Measurements from ENCODE around the gene ARHGAP20. TPM values are rescaled to one million over a fixed set of nuclear protein-coding genes. Genes with fewer than 3 reads are reported as not detected.

The ARHGAP20 gene
- total RNA-seq, 1 donor, result 2.2 TPM

DNA sequence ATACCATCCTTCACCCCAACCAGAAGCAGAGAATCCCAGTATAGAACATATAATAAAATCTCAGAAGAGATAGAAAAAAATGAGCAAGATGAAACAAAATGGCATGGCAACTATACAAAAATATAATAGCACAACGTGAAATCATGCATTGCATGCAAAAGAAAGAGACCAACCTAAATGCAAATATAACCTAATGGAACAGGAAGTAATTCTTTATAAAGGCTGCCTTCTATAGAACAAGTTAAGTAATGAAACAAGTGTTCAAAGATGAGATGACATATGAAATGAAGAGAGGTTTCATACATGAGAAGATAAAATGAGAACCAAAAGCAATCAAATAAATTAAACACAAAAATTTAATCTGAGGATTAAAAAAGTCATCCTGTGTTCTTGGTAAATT, 18.5 kb upstream of the ARHGAP20 start:
- H3K27me3 ChIP-seq (ENCODE audit: insufficient read depth, low read length), result no peaks in the 10 kb centered on the region
- TF ChIP-seq, protein P1, sequence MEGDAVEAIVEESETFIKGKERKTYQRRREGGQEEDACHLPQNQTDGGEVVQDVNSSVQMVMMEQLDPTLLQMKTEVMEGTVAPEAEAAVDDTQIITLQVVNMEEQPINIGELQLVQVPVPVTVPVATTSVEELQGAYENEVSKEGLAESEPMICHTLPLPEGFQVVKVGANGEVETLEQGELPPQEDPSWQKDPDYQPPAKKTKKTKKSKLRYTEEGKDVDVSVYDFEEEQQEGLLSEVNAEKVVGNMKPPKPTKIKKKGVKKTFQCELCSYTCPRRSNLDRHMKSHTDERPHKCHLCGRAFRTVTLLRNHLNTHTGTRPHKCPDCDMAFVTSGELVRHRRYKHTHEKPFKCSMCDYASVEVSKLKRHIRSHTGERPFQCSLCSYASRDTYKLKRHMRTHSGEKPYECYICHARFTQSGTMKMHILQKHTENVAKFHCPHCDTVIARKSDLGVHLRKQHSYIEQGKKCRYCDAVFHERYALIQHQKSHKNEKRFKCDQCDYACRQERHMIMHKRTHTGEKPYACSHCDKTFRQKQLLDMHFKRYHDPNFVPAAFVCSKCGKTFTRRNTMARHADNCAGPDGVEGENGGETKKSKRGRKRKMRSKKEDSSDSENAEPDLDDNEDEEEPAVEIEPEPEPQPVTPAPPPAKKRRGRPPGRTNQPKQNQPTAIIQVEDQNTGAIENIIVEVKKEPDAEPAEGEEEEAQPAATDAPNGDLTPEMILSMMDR (IDR thresholded peaks at IDR 0.05; ENCODE audit: extremely low read depth, low read depth, low read length), result no peak
- no peak overlapping the region for H2AFZ ChIP-seq (ENCODE audit: low read length)
- H3K79me2 ChIP-seq (ENCODE audit: insufficient read depth, low read length), result no peaks in the 10 kb centered on the region
- no peak overlapping the region for H3K4me2 ChIP-seq (ENCODE audit: insufficient read depth, low read length)
- H3K9me3 ChIP-seq (ENCODE audit: low read depth, low read length), result no peaks in the 10 kb centered on the region
- H4K20me1 ChIP-seq (ENCODE audit: insufficient read depth, low read length), result no peaks in the 10 kb centered on the region
- no peak overlapping the region for H3K27ac ChIP-seq (ENCODE audit: low read depth, low read length)
- no peaks in the 10 kb centered on the region for H3K36me3 ChIP-seq (ENCODE audit: insufficient read depth, low read length)
- no peak for DNase-seq (ENCODE audit: insufficient read length, low spot score, missing footprints)
- no peak overlapping the region for H3K4me3 ChIP-seq (ENCODE audit: insufficient read depth, low read length)
- H3K4me1 ChIP-seq (ENCODE audit: insufficient read depth, low read length), result no peaks in the 10 kb centered on the region

DNA sequence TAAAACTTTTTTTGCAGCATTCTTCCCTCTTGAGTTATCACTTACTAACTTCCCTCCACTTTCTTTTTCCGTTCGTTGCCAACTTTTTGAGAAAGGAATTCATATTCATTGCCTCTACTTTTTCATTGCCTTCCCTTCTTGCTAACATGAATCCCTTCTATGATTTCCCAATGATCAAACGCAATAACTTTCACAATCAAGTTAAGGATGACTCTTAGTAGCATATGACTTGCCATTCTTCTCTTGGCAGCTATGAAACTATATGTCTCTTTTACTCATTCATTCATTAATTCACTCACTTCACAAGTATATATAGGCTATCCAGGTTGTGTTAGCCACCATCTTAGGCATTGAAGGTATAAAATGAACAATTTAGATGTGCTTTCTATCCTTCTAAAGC, 16.6 kb upstream of the ARHGAP20 start:
- DNase-seq (ENCODE audit: insufficient read length, low spot score, missing footprints), result no peak
- no peaks in the 10 kb centered on the region for H3K27me3 ChIP-seq (ENCODE audit: insufficient read depth, low read length)
- TF ChIP-seq, protein P1 (IDR thresholded peaks at IDR 0.05; ENCODE audit: extremely low read depth, low read depth, low read length), result no peak
- H3K27ac ChIP-seq (ENCODE audit: low read depth, low read length), result no peak overlapping the region
- H4K20me1 ChIP-seq (ENCODE audit: insufficient read depth, low read length), result no peaks in the 10 kb centered on the region
- H2AFZ ChIP-seq (ENCODE audit: low read length), result no peak overlapping the region
- H3K4me1 ChIP-seq (ENCODE audit: insufficient read depth, low read length), result no peaks in the 10 kb centered on the region
- no peaks in the 10 kb centered on the region for H3K36me3 ChIP-seq (ENCODE audit: insufficient read depth, low read length)
- H3K79me2 ChIP-seq (ENCODE audit: insufficient read depth, low read length), result no peaks in the 10 kb centered on the region
- H3K4me2 ChIP-seq (ENCODE audit: insufficient read depth, low read length), result no peak overlapping the region
- H3K4me3 ChIP-seq (ENCODE audit: insufficient read depth, low read length), result no peak overlapping the region
- no peaks in the 10 kb centered on the region for H3K9me3 ChIP-seq (ENCODE audit: low read depth, low read length)

DNA sequence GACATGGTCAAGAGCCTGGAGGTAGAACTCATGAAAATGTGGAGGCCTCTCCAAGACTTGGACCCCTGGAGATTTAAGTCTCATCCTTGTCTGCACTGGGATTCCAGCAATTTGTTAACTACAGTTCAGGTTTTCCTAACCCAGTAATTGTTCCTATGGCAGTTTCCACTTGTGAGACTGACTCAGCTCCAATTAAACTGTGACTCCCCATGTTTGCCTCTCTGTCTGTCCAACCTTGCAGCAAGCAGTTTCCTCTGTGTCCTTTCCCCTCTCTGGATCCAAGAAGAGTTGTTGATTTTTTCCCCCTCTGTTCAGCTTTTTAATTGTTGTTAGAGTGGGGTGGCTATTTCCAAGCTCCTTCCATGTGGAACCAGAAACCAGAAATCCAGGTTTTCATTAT, 16.2 kb upstream of the ARHGAP20 start:
- no peak overlapping the region for H2AFZ ChIP-seq (ENCODE audit: low read length)
- H3K4me1 ChIP-seq (ENCODE audit: insufficient read depth, low read length), result no peaks in the 10 kb centered on the region
- no peak overlapping the region for H3K27ac ChIP-seq (ENCODE audit: low read depth, low read length)
- no peak overlapping the region for H3K4me3 ChIP-seq (ENCODE audit: insufficient read depth, low read length)
- H3K27me3 ChIP-seq (ENCODE audit: insufficient read depth, low read length), result no peaks in the 10 kb centered on the region
- no peaks in the 10 kb centered on the region for H3K36me3 ChIP-seq (ENCODE audit: insufficient read depth, low read length)
- no peaks in the 10 kb centered on the region for H3K79me2 ChIP-seq (ENCODE audit: insufficient read depth, low read length)
- H3K4me2 ChIP-seq (ENCODE audit: insufficient read depth, low read length), result no peak overlapping the region
- no peaks in the 10 kb centered on the region for H4K20me1 ChIP-seq (ENCODE audit: insufficient read depth, low read length)
- H3K9me3 ChIP-seq (ENCODE audit: low read depth, low read length), result no peaks in the 10 kb centered on the region
- no peak for DNase-seq (ENCODE audit: insufficient read length, low spot score, missing footprints)
- TF ChIP-seq, protein P1 (IDR thresholded peaks at IDR 0.05; ENCODE audit: extremely low read depth, low read depth, low read length), result no peak

DNA sequence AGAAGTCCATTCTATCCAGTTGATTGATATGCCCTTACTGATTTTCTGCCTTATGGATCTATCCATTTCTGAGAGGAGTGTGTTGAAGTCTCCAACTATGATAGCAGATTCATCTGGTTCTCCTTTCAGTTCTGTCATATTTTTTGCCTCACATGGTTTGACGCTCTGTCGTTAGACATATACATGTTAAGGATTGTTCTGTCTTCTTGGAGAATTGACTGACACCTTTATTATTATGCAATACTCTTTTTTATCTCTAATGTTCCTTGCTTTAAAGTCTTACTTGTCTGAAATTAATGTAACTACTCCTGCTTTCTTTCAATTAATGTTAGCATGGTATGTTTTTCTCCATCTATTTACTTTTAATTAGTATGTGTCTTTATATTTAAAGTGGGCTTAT, 12.1 kb upstream of the ARHGAP20 start:
- TF ChIP-seq, protein P1 (IDR thresholded peaks at IDR 0.05; ENCODE audit: extremely low read depth, low read depth, low read length), result no peak

More for the DNA sequence above, 12.1 kb upstream of the ARHGAP20 start:
- Histone ChIP-seq H3K27me3 (ENCODE audit: insufficient read depth, low read length) (no peaks in the 10 kb centered on the region), H3K27ac (ENCODE audit: low read depth, low read length) (no peak overlapping the region), H3K36me3 (ENCODE audit: insufficient read depth, low read length) (no peaks in the 10 kb centered on the region), H3K79me2 (ENCODE audit: insufficient read depth, low read length) (no peaks in the 10 kb centered on the region), H3K4me1 (ENCODE audit: insufficient read depth, low read length) (no peaks in the 10 kb centered on the region), H3K9me3 (ENCODE audit: low read depth, low read length) (no peaks in the 10 kb centered on the region), H3K4me3 (ENCODE audit: insufficient read depth, low read length) (no peak overlapping the region), H4K20me1 (ENCODE audit: insufficient read depth, low read length) (no peaks in the 10 kb centered on the region), H3K4me2 (ENCODE audit: insufficient read depth, low read length) (no peak overlapping the region), H2AFZ (ENCODE audit: low read length) (no peak overlapping the region)
- no peak for DNase-seq (ENCODE audit: insufficient read length, low spot score, missing footprints)

All from osteoblast (primary cell).